ENCODE data around the gene RFC5. TPM values are rescaled to one million over a fixed set of nuclear protein-coding genes. Genes with fewer than 3 reads are reported as not detected.
A peak's percentile ranks its signal among the peaks of the same experiment; 100 is the strongest.

Gene RFC5
- total RNA-seq, 1 donor from 2014 or later = 8.3 TPM

DNA sequence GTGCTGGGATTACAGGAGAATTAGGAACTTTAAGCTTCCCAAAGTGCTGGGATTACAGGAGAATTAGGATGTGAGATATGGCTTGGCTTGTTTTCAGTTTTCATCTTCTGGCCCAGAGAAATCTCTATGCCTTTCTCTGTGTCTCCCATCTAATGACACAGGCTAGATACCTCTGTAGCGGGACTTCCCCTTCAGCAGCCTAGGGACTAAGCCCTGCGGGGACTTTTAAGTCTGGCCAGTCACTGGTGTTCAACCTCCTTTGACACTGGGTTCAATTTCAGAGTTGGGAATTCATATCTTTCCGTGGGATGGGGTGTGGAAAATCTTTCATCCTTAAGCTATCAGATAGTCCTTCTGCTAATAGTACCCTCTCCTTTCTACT, 6.2 kb downstream of the RFC5 start:
- Mint-ChIP-seq H3K27ac (ENCODE audit: unreplicated experiment) (no peak overlapping the region), H3K36me3 (ENCODE audit: low read depth, unreplicated experiment) (peaks cover 16% of the 10 kb centered on the region), H3K4me3 (ENCODE audit: unreplicated experiment) (no peak overlapping the region), H3K4me1 (ENCODE audit: unreplicated experiment) (peaks cover 2% of the 10 kb centered on the region), H3K9me3 (ENCODE audit: unreplicated experiment) (no peaks in the 10 kb centered on the region), H3K27me3 (ENCODE audit: unreplicated experiment) (peaks cover 9% of the 10 kb centered on the region)
- TF ChIP-seq, protein P1, sequence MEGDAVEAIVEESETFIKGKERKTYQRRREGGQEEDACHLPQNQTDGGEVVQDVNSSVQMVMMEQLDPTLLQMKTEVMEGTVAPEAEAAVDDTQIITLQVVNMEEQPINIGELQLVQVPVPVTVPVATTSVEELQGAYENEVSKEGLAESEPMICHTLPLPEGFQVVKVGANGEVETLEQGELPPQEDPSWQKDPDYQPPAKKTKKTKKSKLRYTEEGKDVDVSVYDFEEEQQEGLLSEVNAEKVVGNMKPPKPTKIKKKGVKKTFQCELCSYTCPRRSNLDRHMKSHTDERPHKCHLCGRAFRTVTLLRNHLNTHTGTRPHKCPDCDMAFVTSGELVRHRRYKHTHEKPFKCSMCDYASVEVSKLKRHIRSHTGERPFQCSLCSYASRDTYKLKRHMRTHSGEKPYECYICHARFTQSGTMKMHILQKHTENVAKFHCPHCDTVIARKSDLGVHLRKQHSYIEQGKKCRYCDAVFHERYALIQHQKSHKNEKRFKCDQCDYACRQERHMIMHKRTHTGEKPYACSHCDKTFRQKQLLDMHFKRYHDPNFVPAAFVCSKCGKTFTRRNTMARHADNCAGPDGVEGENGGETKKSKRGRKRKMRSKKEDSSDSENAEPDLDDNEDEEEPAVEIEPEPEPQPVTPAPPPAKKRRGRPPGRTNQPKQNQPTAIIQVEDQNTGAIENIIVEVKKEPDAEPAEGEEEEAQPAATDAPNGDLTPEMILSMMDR (IDR thresholded peaks at IDR 0.05; ENCODE audit: unreplicated experiment) = no peak
- no peak for DNase-seq (ENCODE audit: low spot score)

DNA sequence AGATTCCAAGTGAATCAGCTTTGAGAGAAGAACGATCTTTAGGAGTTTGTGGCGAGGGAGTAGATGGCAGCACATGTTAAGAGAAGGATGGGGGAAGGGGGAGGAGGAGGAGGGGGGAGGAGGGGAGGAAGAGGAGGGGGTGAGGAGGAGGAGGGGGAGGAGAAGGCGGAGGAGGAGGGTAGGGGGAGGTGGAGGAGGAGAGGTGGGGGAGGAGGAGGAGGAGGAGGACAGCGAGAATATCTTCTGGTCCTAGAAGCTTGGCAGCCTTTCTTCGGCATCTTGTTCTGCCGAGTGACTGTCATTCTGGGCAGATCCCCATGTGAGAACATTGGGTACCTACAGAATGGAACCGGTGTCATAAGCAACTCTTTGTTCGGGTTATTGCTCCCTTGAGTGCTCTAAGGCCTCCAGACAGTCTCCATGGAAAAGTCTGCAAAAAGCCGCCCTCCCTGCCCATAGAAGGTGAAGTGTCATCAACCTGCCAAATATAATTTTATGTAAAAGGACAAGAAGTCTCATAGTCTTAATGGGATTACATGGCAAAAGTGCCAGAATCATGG, 6.9 kb downstream of the RFC5 start:
- no peak overlapping the region for H3K4me3 Mint-ChIP-seq (ENCODE audit: unreplicated experiment)
- H3K27ac Mint-ChIP-seq (ENCODE audit: unreplicated experiment) = no peak overlapping the region
- no peak for DNase-seq (ENCODE audit: low spot score)
- H3K36me3 Mint-ChIP-seq (ENCODE audit: low read depth, unreplicated experiment) = peaks cover 18% of the 10 kb centered on the region
- TF ChIP-seq, protein P1 (IDR thresholded peaks at IDR 0.05; ENCODE audit: unreplicated experiment) = no peak
- H3K4me1 Mint-ChIP-seq (ENCODE audit: unreplicated experiment) = no peaks in the 10 kb centered on the region
- H3K27me3 Mint-ChIP-seq (ENCODE audit: unreplicated experiment) = peaks cover 5% of the 10 kb centered on the region
- no peaks in the 10 kb centered on the region for H3K9me3 Mint-ChIP-seq (ENCODE audit: unreplicated experiment)

DNA sequence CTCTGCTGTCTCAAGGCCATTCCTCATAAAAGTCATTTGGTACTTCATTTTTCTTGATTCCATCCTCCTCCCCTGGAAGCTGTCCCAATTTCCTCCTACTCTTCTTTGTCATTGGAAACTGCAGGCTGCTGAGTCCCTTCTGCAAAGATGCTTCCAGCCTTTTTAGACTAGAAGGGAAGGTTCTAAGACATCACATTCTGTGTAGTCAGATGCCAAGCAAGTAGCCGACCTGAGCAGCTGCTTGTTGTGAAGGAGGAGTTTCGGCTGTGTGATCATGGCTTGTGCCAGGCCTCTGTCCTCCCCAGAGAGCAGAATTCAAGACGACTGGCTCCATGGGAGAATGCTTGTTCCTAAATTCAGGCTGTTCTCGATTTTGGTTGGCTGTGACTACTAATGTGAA, 8.7 kb downstream of the RFC5 start:
- H3K27ac Mint-ChIP-seq (ENCODE audit: unreplicated experiment) = no peak overlapping the region
- no peaks in the 10 kb centered on the region for H3K9me3 Mint-ChIP-seq (ENCODE audit: unreplicated experiment)
- TF ChIP-seq, protein P1 (IDR thresholded peaks at IDR 0.05; ENCODE audit: unreplicated experiment) = no peak
- H3K36me3 Mint-ChIP-seq (ENCODE audit: low read depth, unreplicated experiment) = peaks cover 18% of the 10 kb centered on the region
- no peak overlapping the region for H3K4me3 Mint-ChIP-seq (ENCODE audit: unreplicated experiment)
- no peaks in the 10 kb centered on the region for H3K4me1 Mint-ChIP-seq (ENCODE audit: unreplicated experiment)
- no peak for DNase-seq (ENCODE audit: low spot score)
- H3K27me3 Mint-ChIP-seq (ENCODE audit: unreplicated experiment) = peaks cover 5% of the 10 kb centered on the region

DNA sequence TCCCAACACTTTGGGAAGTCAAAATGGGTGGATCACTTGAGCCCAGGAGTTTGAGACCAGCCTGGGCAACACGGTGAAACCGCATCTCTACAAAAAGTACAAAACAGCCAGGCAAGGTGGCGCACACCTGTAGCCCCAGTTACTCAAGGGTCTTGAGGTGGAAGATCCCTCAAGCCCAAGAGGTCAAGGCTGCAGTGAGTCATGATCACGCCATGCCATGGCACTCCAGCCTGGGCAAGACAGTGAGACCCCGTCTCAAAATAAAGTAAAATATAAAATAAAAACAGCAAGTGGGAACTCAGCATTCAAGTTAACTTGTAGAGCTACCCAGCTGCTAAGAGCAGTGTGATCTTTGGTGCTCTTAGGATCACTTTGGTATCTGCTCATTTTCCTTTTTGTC, 12.7 kb downstream of the RFC5 start:
- no peaks in the 10 kb centered on the region for H3K4me1 Mint-ChIP-seq (ENCODE audit: unreplicated experiment)
- H3K4me3 Mint-ChIP-seq (ENCODE audit: unreplicated experiment) = no peak overlapping the region
- peaks cover 5% of the 10 kb centered on the region for H3K27me3 Mint-ChIP-seq (ENCODE audit: unreplicated experiment)
- TF ChIP-seq, protein P1 (IDR thresholded peaks at IDR 0.05; ENCODE audit: unreplicated experiment) = no peak
- peaks cover 16% of the 10 kb centered on the region for H3K36me3 Mint-ChIP-seq (ENCODE audit: low read depth, unreplicated experiment)
- DNase-seq (ENCODE audit: low spot score) = no peak
- H3K9me3 Mint-ChIP-seq (ENCODE audit: unreplicated experiment) = no peaks in the 10 kb centered on the region
- H3K27ac Mint-ChIP-seq (ENCODE audit: unreplicated experiment) = no peak overlapping the region

GRCh38 chr12:118032188-118032587, 15.7 kb downstream of the RFC5 start:
- H3K4me3 Mint-ChIP-seq (ENCODE audit: unreplicated experiment) = peak overlapping the region; percentile 28
- H3K36me3 Mint-ChIP-seq (ENCODE audit: low read depth, unreplicated experiment) = peaks cover 30% of the 10 kb centered on the region
- H3K27me3 Mint-ChIP-seq (ENCODE audit: unreplicated experiment) = peaks cover 3% of the 10 kb centered on the region
- no peaks in the 10 kb centered on the region for H3K9me3 Mint-ChIP-seq (ENCODE audit: unreplicated experiment)
- H3K27ac Mint-ChIP-seq (ENCODE audit: unreplicated experiment) = no peak overlapping the region
- no peak for DNase-seq (ENCODE audit: low spot score)
- no peaks in the 10 kb centered on the region for H3K4me1 Mint-ChIP-seq (ENCODE audit: unreplicated experiment)
- TF ChIP-seq, protein P1 (IDR thresholded peaks at IDR 0.05; ENCODE audit: unreplicated experiment) = no peak
